Left ventricle myocardium superior (tissue), 1 donor: ENCODE measurements around the gene HIF1AN. TPM values are rescaled to one million over a fixed set of nuclear protein-coding genes. Genes with fewer than 3 reads are reported as not detected.
"Not testable (repeated sequence)": the region's sequence is repeated elsewhere in the genome, so short reads cannot be mapped to it uniquely, and the experiment has no call there.

Source experiments
- ATAC-seq: fragments of 200-7000 bp; cut with Tn5 transposase; one replicate; pipeline ENCODE4 v1.9.1; 2020; ENCODE audit warnings: mild to moderate bottlenecking, moderate library complexity
- DNase-seq: peaks from one replicate; pipeline ENCODE4 v3.0.0-alpha.2; 2020
- intact Hi-C: fragments of 100-400 bp; cut with micrococcal nuclease; formaldehyde crosslinking; loops from one replicate; pipeline ENCODE4 v1.11.0; 2022
- total RNA-seq: library from RNA; stranded (reverse); fragmentation: NEBNext Ultra II Directional; extraction: Animal tissue kit (Norgen Biotek cat#: 25700); gene quantifications from one replicate; pipeline ENCODE4 v1.2.1, GENCODE V29; 2021
- donor health status: DM: no; HTN: yes; CAD: no; lungs with severe emphysema.

HIF1AN gene
- total RNA-seq, 1 donor from 2014 or later, result 54.6 TPM

DNA sequence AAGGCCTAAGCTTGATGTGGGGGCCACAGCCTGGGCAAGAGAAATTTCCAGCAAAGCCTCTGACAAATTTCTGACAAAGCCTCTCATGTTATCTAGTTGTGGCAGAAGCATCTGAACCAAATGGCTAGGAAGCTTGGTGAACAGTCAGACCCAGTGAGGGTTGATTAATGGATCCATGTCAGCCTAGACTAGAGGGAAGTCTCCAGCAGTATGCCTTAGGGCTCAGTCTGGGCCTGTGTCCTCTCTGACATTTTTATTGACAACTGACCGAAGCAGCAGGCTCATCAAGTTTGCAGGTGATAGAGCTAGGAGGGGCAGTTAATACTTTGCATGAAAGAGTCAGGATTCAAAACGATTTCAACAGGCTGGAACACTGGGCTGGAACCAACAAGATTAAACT, 25.3 kb downstream of the HIF1AN start:
- ATAC-seq (no peak), DNase-seq (no peak)
- intact Hi-C loops, result no loop called here

DNA sequence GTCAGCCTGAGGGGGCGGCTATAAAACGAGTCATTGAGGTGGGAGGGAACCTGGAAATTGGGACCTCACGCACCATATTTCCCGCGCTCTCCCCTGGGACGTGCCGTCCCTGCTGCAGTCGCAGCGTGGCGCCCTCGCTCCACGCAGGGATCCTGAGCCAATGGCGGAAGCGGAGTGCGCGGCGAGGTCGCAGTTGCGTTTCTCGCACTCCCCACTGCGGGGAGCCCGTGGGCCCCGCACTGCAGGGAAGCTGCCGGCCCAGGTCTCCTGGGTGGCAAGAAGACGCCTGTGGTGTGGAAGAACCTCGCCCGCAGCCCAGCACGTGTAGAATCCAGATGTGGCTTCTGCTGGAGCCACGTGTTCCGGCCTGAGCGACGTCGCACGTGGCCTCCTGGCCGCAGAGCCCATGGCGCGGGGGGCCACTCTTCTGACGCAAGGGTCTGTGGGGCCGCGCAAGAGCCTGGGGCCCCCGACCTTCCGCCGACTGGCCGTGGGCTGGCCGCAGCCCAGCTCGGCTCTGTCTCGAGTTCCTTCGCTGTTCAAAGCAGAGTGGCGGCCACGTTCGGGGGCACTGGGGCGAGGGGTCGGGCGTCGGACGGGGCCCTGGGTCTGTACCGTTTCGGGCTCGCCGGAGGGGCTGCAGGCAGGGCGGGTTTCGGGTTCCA, 26.4 kb downstream of the HIF1AN start:
- intact Hi-C loops, result no loop called here
- ATAC-seq (peak; percentile 88), DNase-seq (peak; percentile 80)

DNA sequence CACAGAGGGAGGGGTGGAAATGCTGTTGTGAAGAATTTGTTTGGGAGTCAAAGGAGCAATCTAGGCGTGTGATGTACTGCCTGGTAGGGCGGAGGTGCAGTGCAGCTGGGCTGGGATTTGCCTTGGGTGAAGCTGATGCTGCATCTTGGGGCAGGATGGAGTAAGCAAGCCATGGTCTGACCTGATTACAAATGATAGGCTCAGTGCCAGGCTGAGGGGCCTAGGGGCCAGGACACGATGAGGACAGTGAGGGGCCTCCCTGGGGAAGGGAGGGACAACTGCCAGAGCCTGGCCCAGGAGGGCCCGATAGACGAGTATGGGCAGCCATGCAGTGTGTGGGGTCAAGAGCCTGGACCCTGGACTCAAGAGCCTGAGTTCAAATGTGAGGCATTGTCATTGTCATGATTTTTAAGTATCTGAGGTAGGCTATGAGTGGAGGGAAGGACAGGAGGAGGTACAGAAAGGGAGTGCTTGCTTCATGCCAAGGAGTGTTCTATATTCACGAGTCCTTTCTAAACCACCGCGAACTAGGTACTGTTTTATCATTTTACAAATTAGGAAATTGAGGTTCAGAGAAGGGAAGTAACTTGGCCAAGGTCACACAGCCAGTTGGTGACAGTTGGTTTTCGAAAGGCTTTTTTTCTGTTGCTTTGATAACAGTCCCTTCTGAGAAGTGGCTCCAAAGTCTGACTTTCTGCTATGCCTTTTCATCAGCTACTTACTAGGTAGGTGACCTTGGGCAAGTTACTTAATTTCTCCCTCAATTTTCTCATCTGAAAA, 29.7 kb downstream of the HIF1AN start:
- no peak for ATAC-seq
- no peak for DNase-seq
- intact Hi-C loops, result no loop called here

- intact Hi-C loops, result no loop called here
- ATAC-seq (no peak), DNase-seq (no peak)
Observed at GRCh38 chr10:100566561-100566960, 30.8 kb downstream of the HIF1AN start.

- DNase-seq (no peak), ATAC-seq (no peak)
- intact Hi-C loops, result no loop called here
Observed at GRCh38 chr10:100567249-100567648, 31.5 kb downstream of the HIF1AN start.

- no peak for DNase-seq
Observed at GRCh38 chr10:100567826-100568225, 32.1 kb downstream of the HIF1AN start.

GRCh38 chr10:100568912-100569311, 33.2 kb downstream of the HIF1AN start:
- no peak for DNase-seq
- ATAC-seq, result no peak
- intact Hi-C loops, result no loop called here

More at GRCh38 chr10:100567826-100568225, 32.1 kb downstream of the HIF1AN start:
- ATAC-seq, result no peak
- intact Hi-C loops, result no loop called here

GRCh38 chr10:100569687-100570481, 34.1 kb downstream of the HIF1AN start:
- ATAC-seq (no peak), DNase-seq (no peak)
- intact Hi-C loops, result no loop called here

DNA sequence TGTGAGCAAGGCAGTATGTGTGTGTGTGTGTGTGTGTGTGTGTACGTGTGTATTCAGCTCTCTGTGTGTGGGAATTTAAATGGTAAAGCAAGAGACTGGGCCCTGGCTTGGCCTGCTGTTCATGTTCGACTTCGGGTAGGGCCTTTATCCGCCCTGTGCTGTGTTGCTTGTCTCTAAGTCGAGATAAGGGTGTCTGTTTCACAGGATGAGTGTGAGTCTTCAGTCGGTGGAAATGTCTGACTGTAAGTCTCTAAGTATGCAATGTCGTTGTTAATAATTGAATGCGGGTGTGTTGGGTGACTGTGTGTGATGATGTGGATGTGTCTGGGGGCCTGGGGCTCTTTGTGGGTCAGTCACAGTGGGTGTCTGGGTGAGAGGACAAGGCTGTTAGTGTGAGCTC, 34.8 kb downstream of the HIF1AN start:
- intact Hi-C loops, result no loop called here
- no peak for ATAC-seq
- no peak for DNase-seq

GRCh38 chr10:100571084-100571856, 35.5 kb downstream of the HIF1AN start:
- DNase-seq (no peak), ATAC-seq (no peak)
- intact Hi-C loops, result no loop called here

DNA sequence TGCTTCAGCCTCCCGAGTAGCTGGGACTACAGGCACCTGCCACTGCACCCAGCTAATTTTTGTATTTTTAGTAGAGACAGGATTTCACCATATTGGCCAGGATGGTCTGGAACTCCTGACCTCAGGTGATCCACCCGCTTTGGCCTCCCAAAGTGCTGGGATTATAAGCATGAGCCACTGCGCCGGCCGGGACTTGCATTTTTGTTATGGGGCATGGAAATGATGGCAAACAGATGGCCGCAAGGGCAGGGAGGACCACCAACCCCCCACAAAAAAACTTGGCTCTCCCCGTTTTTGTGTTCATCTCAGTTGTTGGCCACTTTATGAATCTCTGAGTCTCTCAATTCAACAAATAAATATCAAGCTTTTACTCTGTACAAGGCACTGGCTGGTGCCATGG, 39.4 kb downstream of the HIF1AN start:
- not testable (repeated sequence) for DNase-seq

GRCh38 chr10:100575585-100576281, 40.0 kb downstream of the HIF1AN start:
- intact Hi-C loops, result no loop called here
- no peak for DNase-seq
- ATAC-seq, result no peak

More for the DNA sequence above, 39.4 kb downstream of the HIF1AN start:
- intact Hi-C loops, ATAC-seq: not testable (repeated sequence)

DNA sequence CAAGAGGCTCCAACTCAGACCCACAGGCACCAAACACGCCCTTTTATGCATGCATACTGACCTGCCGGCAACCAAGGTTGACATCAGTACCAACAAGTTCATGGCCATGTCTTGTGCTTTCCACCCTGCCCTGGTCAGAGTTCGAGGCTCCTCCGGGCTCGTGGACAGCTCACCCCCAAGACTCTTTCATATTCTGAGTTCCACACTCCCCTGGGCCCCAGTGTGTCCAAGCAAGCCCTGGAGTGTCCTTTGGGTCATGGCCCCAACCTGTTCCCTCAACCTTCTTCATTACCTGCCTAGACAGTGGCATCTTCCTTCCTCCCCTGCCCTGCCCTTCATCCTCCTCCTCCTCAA, 40.5 kb downstream of the HIF1AN start:
- ATAC-seq (no peak), DNase-seq (no peak)
- intact Hi-C loops, result no loop called here

GRCh38 chr10:100579261-100580090, 43.7 kb downstream of the HIF1AN start:
- ATAC-seq (no peak), DNase-seq (no peak)
- intact Hi-C loops, result no loop called here

DNA sequence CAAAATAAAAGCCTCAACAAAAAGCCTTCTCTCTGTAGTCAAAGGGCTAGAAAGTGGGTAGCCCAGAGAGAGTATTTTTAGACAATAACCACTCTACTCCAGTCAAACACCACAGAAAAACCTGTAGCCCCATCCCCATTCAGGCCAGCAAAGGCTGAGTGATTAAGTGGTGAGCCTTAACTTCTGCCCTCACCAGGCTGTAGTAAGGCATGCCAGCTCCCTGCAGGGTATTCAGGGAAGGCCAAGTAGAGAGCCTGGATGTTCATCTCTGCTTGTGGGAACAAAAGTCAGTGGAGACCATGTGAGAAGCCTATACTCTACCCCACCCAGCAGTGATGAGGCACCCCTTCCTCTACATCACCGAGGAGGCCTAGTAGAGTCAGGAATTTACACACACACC, 51.2 kb downstream of the HIF1AN start:
- DNase-seq (no peak), ATAC-seq (no peak)
- intact Hi-C loops, result no loop called here

DNA sequence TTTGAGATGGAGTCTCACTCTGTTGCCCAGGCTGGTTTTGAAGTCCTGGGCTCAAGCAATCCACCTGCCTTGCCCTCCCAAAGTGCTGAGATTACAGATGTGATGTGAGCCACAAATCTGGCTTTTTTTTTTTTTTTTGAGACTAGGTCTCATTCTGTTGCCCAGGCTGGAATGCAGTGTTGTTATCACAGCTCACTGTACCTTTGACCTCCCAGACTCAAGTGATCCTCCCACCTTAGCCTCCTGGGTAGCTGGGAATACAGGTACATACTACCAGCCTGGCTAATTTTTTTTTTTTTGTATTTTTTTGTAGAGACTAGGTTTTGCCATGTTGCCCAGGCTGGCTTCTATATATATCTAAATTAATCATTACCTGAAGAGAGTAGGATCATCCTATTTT, 62.4 kb downstream of the HIF1AN start:
- intact Hi-C loops, result no loop called here
- ATAC-seq (no peak), DNase-seq (no peak)

DNA sequence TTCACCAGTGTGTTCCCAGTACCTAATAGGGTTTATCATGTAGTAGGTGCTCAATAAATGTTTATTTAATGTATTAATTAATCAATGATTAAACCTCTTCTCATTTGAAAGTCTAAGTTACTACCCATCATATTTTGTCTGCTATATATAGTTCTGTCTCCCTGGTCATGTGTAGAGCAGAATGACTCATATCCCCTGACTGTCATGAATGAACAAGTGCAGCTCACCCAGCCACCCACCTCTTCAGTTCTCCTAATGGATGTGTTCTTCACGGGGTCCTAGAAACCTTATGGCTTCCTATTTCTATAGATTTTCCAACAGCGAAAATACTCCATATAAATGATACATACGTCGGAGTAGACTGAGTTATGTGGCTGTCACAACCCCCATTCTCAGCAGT, 64.5 kb downstream of the HIF1AN start:
- intact Hi-C loops, result no loop called here
- ATAC-seq (no peak), DNase-seq (no peak)

DNA sequence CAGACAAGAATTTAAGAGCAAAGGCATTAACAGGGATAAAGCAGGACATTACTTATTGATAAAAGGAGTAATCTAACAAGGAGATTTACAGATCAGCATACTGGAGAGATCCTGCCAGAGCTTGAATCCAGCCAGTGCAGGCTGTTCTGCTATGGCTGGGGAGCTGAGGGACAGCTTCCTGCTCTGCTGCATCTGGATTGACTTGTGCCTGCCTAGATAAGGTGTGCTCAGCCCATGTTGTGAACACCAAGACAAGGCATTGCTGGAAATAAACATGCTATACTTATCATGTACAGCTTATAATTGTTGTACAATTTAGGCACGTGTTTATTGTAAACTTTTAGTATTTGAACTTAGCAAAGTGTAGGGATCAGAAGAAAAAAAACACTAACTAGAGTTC, 71.7 kb downstream of the HIF1AN start:
- no peak for DNase-seq
- intact Hi-C loops, result no loop called here
- ATAC-seq, result no peak
